ENCODE results near the gene DIP2C. TPM values are rescaled to one million over a fixed set of nuclear protein-coding genes. Genes with fewer than 3 reads are reported as not detected.

The DIP2C gene
- total and polyA plus RNA-seq, 8 donors: 2.4 to 40.1 (median 21.0) TPM

DNA sequence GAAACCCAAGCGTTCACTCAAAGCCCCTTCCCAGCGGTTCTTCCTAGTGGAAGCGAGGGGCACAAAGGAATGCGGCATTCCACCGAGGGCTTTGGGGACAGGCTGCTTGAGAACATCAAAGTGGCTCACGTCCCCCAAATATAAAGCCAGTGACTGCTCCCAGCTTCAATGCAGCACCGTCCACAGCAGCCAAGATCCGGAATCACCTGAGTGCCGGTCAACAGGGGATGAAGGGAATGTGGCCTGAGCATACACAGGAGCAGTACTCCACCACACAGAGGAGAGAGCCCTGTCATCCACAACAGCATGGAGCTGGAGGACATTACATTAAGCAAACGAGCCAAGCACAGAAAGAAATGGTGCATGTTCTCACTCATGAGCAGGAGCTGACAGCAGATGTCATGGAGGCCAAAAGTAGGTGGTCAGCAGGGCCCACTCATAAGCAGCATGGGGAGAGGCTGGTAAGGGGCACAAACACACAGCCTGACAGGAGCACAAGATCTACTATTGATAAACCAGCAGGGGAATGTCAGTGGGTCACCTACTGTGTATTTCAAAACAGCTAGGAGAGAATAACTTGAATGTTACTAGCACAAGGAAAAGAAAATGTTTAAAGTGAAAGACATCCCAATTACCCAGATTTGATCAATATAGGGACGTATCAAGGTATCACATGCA is 79.5 kb downstream of the DIP2C start:
- DNase-seq: no peak
- H3K27ac ChIP-seq: peak overlapping the region in 3 of 5 donors; percentile 1 to 79 (median 74)
- H3K9me3 ChIP-seq: no peaks in the 10 kb centered on the region
- H3K4me1 ChIP-seq: peaks cover 36 to 73% (median 54%) of the 10 kb centered on the region in 4 donors
- WGBS, 5 donors: 74 to 84% (median 77%) methylated on average over 11 of the region's 11 CpGs
- TF ChIP-seq, protein P1, sequence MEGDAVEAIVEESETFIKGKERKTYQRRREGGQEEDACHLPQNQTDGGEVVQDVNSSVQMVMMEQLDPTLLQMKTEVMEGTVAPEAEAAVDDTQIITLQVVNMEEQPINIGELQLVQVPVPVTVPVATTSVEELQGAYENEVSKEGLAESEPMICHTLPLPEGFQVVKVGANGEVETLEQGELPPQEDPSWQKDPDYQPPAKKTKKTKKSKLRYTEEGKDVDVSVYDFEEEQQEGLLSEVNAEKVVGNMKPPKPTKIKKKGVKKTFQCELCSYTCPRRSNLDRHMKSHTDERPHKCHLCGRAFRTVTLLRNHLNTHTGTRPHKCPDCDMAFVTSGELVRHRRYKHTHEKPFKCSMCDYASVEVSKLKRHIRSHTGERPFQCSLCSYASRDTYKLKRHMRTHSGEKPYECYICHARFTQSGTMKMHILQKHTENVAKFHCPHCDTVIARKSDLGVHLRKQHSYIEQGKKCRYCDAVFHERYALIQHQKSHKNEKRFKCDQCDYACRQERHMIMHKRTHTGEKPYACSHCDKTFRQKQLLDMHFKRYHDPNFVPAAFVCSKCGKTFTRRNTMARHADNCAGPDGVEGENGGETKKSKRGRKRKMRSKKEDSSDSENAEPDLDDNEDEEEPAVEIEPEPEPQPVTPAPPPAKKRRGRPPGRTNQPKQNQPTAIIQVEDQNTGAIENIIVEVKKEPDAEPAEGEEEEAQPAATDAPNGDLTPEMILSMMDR (IDR thresholded peaks at IDR 0.05): no peak
- TF ChIP-seq EP300 (IDR thresholded peaks at IDR 0.05): no peak
- no peak for TF ChIP-seq POLR2A (IDR thresholded peaks at IDR 0.05)
- TF ChIP-seq POLR2AphosphoS5 (IDR thresholded peaks at IDR 0.05): no peak
- H3K4me3 ChIP-seq: no peak overlapping the region
- intact Hi-C loops (cut with DNase I; ENCODE audit: low total_unique reads): no loop called here
- H3K36me3 ChIP-seq: no peaks in the 10 kb centered on the region
- no peaks in the 10 kb centered on the region for H3K27me3 ChIP-seq

DNA sequence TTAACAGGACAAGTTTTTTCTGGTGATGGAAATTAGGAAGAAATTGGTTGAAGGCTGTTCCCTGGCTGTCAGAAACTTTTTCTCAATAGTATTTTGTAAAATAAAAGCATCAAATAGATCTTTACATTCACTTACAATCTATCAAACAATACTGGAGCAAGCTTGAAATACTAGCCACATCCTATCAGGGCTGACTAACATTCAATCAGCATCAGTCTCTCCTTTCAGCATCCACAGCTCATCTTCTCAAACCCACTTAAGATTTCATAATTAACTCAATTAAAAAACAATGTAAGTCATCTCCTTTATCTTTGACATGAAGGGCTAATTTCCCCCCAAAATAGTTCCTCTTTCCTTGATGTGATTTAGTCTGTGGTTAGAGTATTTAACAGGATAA is 80.2 kb downstream of the DIP2C start:
- no peaks in the 10 kb centered on the region for H3K9me3 ChIP-seq
- no peaks in the 10 kb centered on the region for H3K27me3 ChIP-seq
- peaks cover 28 to 66% (median 49%) of the 10 kb centered on the region in 4 donors for H3K4me1 ChIP-seq
- intact Hi-C loops (cut with DNase I; ENCODE audit: low total_unique reads): no loop called here
- TF ChIP-seq EP300 (IDR thresholded peaks at IDR 0.05) (no peak), POLR2A (IDR thresholded peaks at IDR 0.05) (no peak), POLR2AphosphoS5 (IDR thresholded peaks at IDR 0.05) (no peak)
- TF ChIP-seq, protein P1 (IDR thresholded peaks at IDR 0.05): no peak
- H3K36me3 ChIP-seq: no peaks in the 10 kb centered on the region
- DNase-seq: no peak
- no peak overlapping the region for H3K4me3 ChIP-seq
- H3K27ac ChIP-seq: peak overlapping the region in 1 of 5 donors; percentile 46

DNA sequence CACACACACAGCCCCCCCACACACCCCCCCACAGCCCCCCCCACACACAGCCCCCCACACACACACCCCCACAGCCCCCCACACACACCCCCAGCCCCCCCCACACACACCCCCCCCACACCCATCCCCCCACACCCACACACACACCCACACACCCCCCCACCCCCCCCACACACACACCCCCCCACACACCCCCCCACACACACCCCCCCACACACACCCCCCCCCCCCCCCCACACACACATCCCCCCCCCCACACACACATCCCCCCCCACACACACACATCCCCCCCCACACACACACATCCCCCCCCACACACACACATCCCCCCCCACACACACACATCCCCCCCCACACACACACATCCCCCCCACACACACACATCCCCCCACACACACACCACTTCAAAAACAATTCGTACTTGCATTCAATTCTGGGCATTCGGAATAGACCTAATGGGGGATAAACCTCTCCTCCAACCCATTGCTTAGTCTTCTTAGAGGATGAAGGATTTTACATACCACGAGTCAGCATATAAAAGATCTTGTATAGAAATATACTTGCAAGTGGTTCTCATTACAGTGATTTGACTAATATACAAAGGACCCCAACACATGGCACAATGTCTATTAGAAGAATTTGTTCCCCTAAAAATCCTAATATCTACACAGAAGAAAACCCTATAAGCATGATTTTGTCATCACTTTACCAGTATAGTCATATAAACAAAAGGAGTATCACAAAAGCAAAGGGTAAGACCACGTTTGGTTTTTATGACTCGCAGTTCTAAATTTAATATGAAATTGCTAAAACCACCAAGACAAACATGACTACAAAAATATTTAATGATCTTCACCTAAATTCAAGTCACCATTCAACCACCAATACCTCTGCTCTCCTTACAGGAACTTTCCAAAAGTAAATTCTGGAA is 80.9 kb downstream of the DIP2C start:
- Histone ChIP-seq H3K36me3 (no peaks in the 10 kb centered on the region), H3K4me3 (no peak overlapping the region), H3K27me3 (no peaks in the 10 kb centered on the region), H3K9me3 (no peaks in the 10 kb centered on the region), H3K4me1 (peaks cover 21 to 65% (median 42%) of the 10 kb centered on the region in 4 donors), H3K27ac (peak overlapping the region in 1 of 5 donors; percentile 46)
- TF ChIP-seq, protein P1 (IDR thresholded peaks at IDR 0.05): no peak
- TF ChIP-seq EP300 (IDR thresholded peaks at IDR 0.05) (no peak), POLR2A (IDR thresholded peaks at IDR 0.05) (no peak), POLR2AphosphoS5 (IDR thresholded peaks at IDR 0.05) (no peak)
- intact Hi-C loops (cut with DNase I; ENCODE audit: low total_unique reads): no loop called here
- 52 to 60% (median 55%) methylated on average over 3 to 5 of the region's 5 CpGs for WGBS, 5 donors
- no peak for DNase-seq

DNA sequence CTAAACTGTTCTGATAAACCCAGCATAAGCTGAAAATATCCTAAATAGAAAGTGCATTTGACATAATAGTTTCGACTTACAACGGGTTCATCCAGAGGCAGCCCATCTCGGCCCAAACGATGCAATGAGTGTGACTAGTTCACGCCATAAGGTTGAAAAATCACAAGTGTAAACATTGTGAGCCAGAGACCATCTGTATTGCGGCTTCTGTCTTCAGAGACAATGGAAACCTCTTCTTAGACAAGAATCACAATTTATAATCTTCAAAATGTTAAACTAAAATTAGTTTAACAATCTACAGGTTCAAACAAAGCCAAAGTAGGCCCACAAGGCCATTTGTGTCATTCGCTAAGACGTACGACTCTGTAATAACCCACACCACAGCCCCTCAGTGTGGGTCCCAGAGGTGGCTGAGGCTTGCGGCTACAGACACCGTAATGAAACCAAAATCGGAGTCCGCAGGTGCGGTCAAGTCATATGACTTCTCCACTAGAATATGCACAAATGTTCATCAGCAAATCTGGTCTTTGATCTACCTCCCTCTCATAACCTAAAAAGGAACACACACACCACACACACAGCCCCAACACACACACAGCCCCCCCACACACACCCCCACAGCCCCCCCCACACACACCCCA is 81.8 kb downstream of the DIP2C start:
- H3K27me3 ChIP-seq: no peaks in the 10 kb centered on the region
- WGBS, 5 donors: 83 to 93% (median 89%) methylated on average over 14 of the region's 14 CpGs
- peaks cover 12 to 60% (median 33%) of the 10 kb centered on the region in 4 donors for H3K4me1 ChIP-seq
- no peak for TF ChIP-seq POLR2A (IDR thresholded peaks at IDR 0.05)
- TF ChIP-seq POLR2AphosphoS5 (IDR thresholded peaks at IDR 0.05): no peak
- TF ChIP-seq, protein P1 (IDR thresholded peaks at IDR 0.05): no peak
- no peak for TF ChIP-seq EP300 (IDR thresholded peaks at IDR 0.05)
- no peak overlapping the region for H3K4me3 ChIP-seq
- no peaks in the 10 kb centered on the region for H3K9me3 ChIP-seq
- H3K36me3 ChIP-seq: no peaks in the 10 kb centered on the region
- no peak for DNase-seq
- no peak overlapping the region for H3K27ac ChIP-seq
- intact Hi-C loops (cut with DNase I; ENCODE audit: low total_unique reads): no loop called here

Measured in stomach (tissue), 9 donors.